OCI-LY3 (cell line): ENCODE data around the gene POPDC2.
A peak's percentile ranks its signal among the peaks of the same experiment; 100 is the strongest.

Experiments used
- H2AFZ ChIP-seq: fragments of 200-600, 300-600 bp; shearing (Covaris generic); 2 replicates; pipeline ENCODE4 v1.6.0; 2014; ENCODE audit warnings: antibody characterized with exemption, low read depth, low read length
- H3K27ac ChIP-seq: fragments of 200-600, 300-600 bp; sonication (generic); 2 replicates; pipeline ENCODE4 v1.5.1; 2014; ENCODE audit warnings: mild to moderate bottlenecking, low read length, moderate library complexity, mixed read lengths
- H3K27me3 ChIP-seq: fragments of 200-600, 300-600 bp; sonication (generic); 2 replicates; pipeline ENCODE4 v1.6.1; 2014; ENCODE audit warnings: low read depth, low read length, mixed read lengths
- H3K36me3 ChIP-seq: fragments of 200-600, 300-600 bp; sonication (generic); replicated peaks from 2 replicates; pipeline ENCODE3; 2014; ENCODE audit warnings: low read depth, low read length, mixed read lengths
- H3K4me1 ChIP-seq: fragments of 300-600, 200-600 bp; sonication (generic); 2 replicates; pipeline ENCODE4 v1.6.1; 2014; ENCODE audit warnings: low read length, mixed read lengths
- H3K4me2 ChIP-seq: fragments of 200-600, 300-600 bp; sonication (generic); 2 replicates; pipeline ENCODE4 v1.6.1; 2014; ENCODE audit warnings: low read length, mixed read lengths
- H3K4me3 ChIP-seq: fragments of 300-600, 200-600 bp; sonication (generic); 2 replicates; pipeline ENCODE4 v1.5.1; 2014; ENCODE audit warnings: antibody characterized with exemption, mild to moderate bottlenecking, low read length, moderate library complexity
- H3K79me2 ChIP-seq: fragments of 300-600, 200-600 bp; shearing (Covaris generic); 2 replicates; pipeline ENCODE4 v1.6.1; 2014; ENCODE audit warnings: mild to moderate bottlenecking, low read length, mixed read lengths
- H3K9ac ChIP-seq: fragments of 300-600, 200-600 bp; shearing (Covaris generic); 2 replicates; pipeline ENCODE4 v1.6.0; 2014; ENCODE audit warnings: mild to moderate bottlenecking, low read length, moderate library complexity
- H3K9me3 ChIP-seq: fragments of 200-600, 300-600 bp; shearing (Covaris generic); 2 replicates; pipeline ENCODE4 v1.6.1; 2014; ENCODE audit warnings: low read length, mixed read lengths; ENCODE audit not compliant: insufficient read depth
- H4K20me1 ChIP-seq: fragments of 200-600, 300-600 bp; sonication (generic); 2 replicates; pipeline ENCODE4 v1.6.1; 2016; ENCODE audit warnings: low read length, mixed read lengths; ENCODE audit not compliant: insufficient read depth
- EZH2phosphoT487 ChIP-seq: fragments of 200-600 bp; shearing (Covaris generic); IDR thresholded peaks from 2 replicates; pipeline ENCODE4 v1.6.1; 2018; ENCODE audit warnings: antibody characterized with exemption, mixed run types, low read depth
- TF ChIP-seq, protein P1 (sequence below): fragments of 200-600, 300-600 bp; sonication (generic); IDR thresholded peaks from 2 replicates; pipeline ENCODE4 v1.5.1; 2014; ENCODE audit warnings: antibody characterized with exemption, low read length, low read depth

POPDC2 gene

GRCh38 chr3:119631516-119631915, 28.9 kb downstream of the POPDC2 start:
- H3K27me3 ChIP-seq: no peaks in the 10 kb centered on the region
- peaks cover 53% of the 10 kb centered on the region for H3K4me1 ChIP-seq
- H3K4me2 ChIP-seq: no peak overlapping the region
- H3K9ac ChIP-seq: no peak overlapping the region
- H3K4me3 ChIP-seq: no peak overlapping the region
- H3K27ac ChIP-seq: no peak overlapping the region
- no peaks in the 10 kb centered on the region for H3K36me3 ChIP-seq
- no peaks in the 10 kb centered on the region for H3K9me3 ChIP-seq
- no peaks in the 10 kb centered on the region for H4K20me1 ChIP-seq
- H3K79me2 ChIP-seq: no peaks in the 10 kb centered on the region
- TF ChIP-seq, protein P1, sequence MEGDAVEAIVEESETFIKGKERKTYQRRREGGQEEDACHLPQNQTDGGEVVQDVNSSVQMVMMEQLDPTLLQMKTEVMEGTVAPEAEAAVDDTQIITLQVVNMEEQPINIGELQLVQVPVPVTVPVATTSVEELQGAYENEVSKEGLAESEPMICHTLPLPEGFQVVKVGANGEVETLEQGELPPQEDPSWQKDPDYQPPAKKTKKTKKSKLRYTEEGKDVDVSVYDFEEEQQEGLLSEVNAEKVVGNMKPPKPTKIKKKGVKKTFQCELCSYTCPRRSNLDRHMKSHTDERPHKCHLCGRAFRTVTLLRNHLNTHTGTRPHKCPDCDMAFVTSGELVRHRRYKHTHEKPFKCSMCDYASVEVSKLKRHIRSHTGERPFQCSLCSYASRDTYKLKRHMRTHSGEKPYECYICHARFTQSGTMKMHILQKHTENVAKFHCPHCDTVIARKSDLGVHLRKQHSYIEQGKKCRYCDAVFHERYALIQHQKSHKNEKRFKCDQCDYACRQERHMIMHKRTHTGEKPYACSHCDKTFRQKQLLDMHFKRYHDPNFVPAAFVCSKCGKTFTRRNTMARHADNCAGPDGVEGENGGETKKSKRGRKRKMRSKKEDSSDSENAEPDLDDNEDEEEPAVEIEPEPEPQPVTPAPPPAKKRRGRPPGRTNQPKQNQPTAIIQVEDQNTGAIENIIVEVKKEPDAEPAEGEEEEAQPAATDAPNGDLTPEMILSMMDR: no peak
- TF ChIP-seq EZH2phosphoT487: no peak
- no peak overlapping the region for H2AFZ ChIP-seq

- Histone ChIP-seq H3K27ac (no peak overlapping the region), H2AFZ (no peak overlapping the region), H3K27me3 (no peaks in the 10 kb centered on the region), H3K4me3 (no peak overlapping the region), H3K4me1 (peaks cover 48% of the 10 kb centered on the region), H3K9ac (no peak overlapping the region), H3K4me2 (no peak overlapping the region), H3K79me2 (no peaks in the 10 kb centered on the region), H3K36me3 (no peaks in the 10 kb centered on the region), H4K20me1 (no peaks in the 10 kb centered on the region), H3K9me3 (no peaks in the 10 kb centered on the region)
- no peak for TF ChIP-seq EZH2phosphoT487
- TF ChIP-seq, protein P1: no peak
These were observed 29.5 kb downstream of the POPDC2 start for GRCh38 chr3:119630880-119631329.

DNA sequence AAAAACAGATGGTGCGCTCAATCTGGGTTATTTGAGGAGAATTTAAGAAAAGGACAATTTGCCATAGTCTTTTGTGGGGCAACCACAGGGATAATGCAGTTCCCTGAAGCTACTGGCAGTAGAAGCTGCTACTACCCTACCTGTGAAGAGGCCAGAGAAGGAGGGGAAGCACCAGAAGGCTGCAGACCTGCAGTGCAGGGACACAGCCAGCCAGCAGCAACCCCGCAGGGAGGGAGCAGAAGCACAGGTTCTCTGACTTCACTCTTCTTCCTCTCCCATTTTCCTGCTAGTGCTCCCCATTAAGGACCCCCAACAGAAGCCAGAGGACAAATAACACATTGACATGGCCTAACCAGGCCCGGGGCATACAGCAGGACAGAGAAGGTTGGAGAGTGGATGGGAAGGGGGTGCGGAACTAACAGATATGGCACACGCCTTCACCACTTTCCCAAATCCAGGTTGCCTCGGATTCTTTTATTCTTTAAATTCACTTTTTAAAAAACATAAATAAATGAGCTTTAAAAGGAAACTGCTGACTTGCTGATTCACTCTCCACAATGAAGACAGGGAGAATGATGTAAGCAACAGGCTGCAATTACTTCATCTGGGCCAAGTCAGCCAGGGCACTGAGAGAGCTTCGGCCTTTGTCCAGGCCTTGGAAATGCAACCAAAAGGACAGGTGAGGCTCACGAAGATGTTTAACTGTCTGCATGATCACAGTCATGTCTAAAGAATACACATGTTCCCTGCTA, 30.1 kb downstream of the POPDC2 start:
- no peak overlapping the region for H3K9ac ChIP-seq
- H2AFZ ChIP-seq: no peak overlapping the region
- no peaks in the 10 kb centered on the region for H3K27me3 ChIP-seq
- no peak for TF ChIP-seq EZH2phosphoT487
- TF ChIP-seq, protein P1: no peak
- H3K4me2 ChIP-seq: no peak overlapping the region
- no peaks in the 10 kb centered on the region for H3K79me2 ChIP-seq
- no peak overlapping the region for H3K4me3 ChIP-seq
- H3K4me1 ChIP-seq: peaks cover 50% of the 10 kb centered on the region
- H3K9me3 ChIP-seq: no peaks in the 10 kb centered on the region
- H3K36me3 ChIP-seq: no peaks in the 10 kb centered on the region
- H3K27ac ChIP-seq: peak overlapping the region; percentile 8; the same call in 1 of the 2 replicates
- no peaks in the 10 kb centered on the region for H4K20me1 ChIP-seq

- H4K20me1 ChIP-seq: no peaks in the 10 kb centered on the region
- TF ChIP-seq, protein P1: no peak
- no peak for TF ChIP-seq EZH2phosphoT487
- H3K4me3 ChIP-seq: peak overlapping the region; percentile 60
- no peaks in the 10 kb centered on the region for H3K9me3 ChIP-seq
- no peaks in the 10 kb centered on the region for H3K27me3 ChIP-seq
- H3K36me3 ChIP-seq: no peaks in the 10 kb centered on the region
- no peaks in the 10 kb centered on the region for H3K79me2 ChIP-seq
- peak overlapping the region; percentile 89 for H3K4me2 ChIP-seq
- H3K4me1 ChIP-seq: peaks cover 52% of the 10 kb centered on the region
- 0 out of 2 replicates have a peak overlapping the region, but pooled peaks have one; percentile 89 for H2AFZ ChIP-seq
- H3K9ac ChIP-seq: peak overlapping the region; percentile 60
- peak overlapping the region; percentile 80 for H3K27ac ChIP-seq
These were observed 31.5 kb downstream of the POPDC2 start for GRCh38 chr3:119628816-119629445.
